Right lobe of liver (tissue), 4 donors: ENCODE measurements around the gene AMOTL2.

Source experiments
- POLR2A ChIP-seq: fragments of 450-650 bp; IDR thresholded peaks from one replicate; pipeline ENCODE4 v1.6.1; 2017; ENCODE audit warnings: antibody characterized with exemption, mild to moderate bottlenecking
- TF ChIP-seq, protein P1 (sequence below), 4 donors: fragments of 200-600 bp in 3 of 4; fragments of 450-650 bp in 1 of 4; IDR thresholded peaks; one replicate each; pipeline versions ENCODE4 v1.5.1 to v1.8.0; 2016 to 2022; ENCODE audit warnings: antibody characterized with exemption in 4 of 4, mild to moderate bottlenecking in 2 of 4
- donor health status: DM: no; HTN: no; CAD: no.
- donor health status: DM: no; HTN: no; CAD: no.
- donor health status: DM: no; HTN: yes; CAD: no.

DNA sequence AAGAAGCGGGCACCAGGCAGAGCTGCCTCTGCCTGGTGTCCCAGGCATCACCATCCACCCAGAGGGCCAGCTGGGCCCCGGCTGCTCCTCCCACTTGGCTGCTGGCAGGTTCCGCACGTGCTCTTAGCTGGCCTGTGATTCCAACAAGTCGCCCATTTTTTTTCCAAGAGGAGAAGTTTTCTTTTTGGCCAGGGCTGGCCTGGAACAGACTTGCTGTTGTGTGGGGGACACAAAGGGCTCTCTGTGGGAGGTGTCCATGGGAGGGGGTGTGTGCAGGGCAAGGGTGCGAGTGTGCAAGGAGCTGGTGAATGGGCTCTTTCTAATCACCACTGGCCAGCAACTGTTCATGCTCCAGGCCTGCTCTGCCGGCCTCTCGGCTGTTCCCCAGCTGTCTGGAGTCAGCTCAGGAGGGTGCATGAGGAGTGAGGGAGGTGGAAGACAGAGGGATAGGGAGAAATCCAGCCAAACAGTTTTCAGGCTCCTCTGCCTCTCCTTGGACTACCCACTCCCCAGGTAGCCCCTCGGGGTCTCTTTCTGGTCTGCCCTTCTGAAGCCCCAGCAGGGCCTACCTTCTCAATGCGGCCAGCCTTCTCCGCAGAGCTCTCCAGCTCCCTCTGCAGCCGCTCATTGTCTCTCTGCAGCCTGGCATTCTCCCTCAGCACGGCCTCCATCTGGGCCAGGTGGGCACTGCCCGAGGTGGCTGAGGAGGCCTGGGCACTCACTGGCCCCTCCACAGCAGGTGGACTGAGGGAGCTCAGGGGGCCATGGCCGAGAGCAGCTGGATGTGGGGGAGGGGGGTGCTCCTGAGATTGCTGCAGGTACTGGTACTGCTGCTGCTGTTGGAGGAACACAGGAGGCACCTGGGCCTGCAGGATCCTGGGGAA lies 7.1 kb downstream of the AMOTL2 start:
- TF ChIP-seq, protein P1, sequence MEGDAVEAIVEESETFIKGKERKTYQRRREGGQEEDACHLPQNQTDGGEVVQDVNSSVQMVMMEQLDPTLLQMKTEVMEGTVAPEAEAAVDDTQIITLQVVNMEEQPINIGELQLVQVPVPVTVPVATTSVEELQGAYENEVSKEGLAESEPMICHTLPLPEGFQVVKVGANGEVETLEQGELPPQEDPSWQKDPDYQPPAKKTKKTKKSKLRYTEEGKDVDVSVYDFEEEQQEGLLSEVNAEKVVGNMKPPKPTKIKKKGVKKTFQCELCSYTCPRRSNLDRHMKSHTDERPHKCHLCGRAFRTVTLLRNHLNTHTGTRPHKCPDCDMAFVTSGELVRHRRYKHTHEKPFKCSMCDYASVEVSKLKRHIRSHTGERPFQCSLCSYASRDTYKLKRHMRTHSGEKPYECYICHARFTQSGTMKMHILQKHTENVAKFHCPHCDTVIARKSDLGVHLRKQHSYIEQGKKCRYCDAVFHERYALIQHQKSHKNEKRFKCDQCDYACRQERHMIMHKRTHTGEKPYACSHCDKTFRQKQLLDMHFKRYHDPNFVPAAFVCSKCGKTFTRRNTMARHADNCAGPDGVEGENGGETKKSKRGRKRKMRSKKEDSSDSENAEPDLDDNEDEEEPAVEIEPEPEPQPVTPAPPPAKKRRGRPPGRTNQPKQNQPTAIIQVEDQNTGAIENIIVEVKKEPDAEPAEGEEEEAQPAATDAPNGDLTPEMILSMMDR (IDR thresholded peaks at IDR 0.05): no peak
- TF ChIP-seq POLR2A: no peak
